PC-3 (cell line): ENCODE measurements around the gene SLC39A11. TPM values are rescaled to one million over a fixed set of nuclear protein-coding genes. Genes with fewer than 3 reads are reported as not detected.

ENCODE experiments used
- ATAC-seq: fragments of 200-7000 bp; cut with Tn5 transposase; 2 replicates; pipeline ENCODE4 v1.9.1; 2020; ENCODE audit warnings: mild to moderate bottlenecking, moderate library complexity
- BruUV-seq: library from RNA; stranded (reverse); fragments of 400-500 nt; replicated peaks from 2 replicates; lab custom pipeline; 2021; lab: Mats Ljungman, UMichigan
- CTCF ChIA-PET: fragments of 300-600 bp; sonication (Branson Sonifier 250); formaldehyde crosslinking; loops from one replicate; lab custom pipeline; 2022; ENCODE audit warnings: antibody characterized with exemption; lab: Charles Lee
- POLR2A ChIA-PET: fragments of 300-600 bp; sonication (Branson Sonifier 250); formaldehyde crosslinking; loops from one replicate; lab custom pipeline; 2022; ENCODE audit warnings: antibody characterized with exemption; ENCODE audit not compliant: unreplicated experiment; lab: Charles Lee
- DNase-seq: peaks from one replicate; pipeline ENCODE4 v3.0.0-alpha.2; 2015
- H2AFZ ChIP-seq: fragments of 300-600 bp; sonication (generic); 2 replicates; pipeline ENCODE4 v1.6.0; 2016; ENCODE audit warnings: antibody characterized with exemption, low read length
- H3F3A ChIP-seq: fragments of 300-600 bp; sonication (generic); one replicate; pipeline ENCODE4 v1.6.0; 2017; ENCODE audit warnings: antibody characterized with exemption, low read length, control low read depth, mild to moderate bottlenecking; ENCODE audit not compliant: unreplicated experiment
- H3K27ac ChIP-seq: fragments of 300-600 bp; sonication (generic); 2 replicates; pipeline ENCODE4 v1.5.1; 2016; ENCODE audit warnings: mild to moderate bottlenecking, low read length
- H3K27me3 ChIP-seq: fragments of 300-600 bp; sonication (generic); 2 replicates; pipeline ENCODE4 v1.6.1; 2016; ENCODE audit warnings: low read length, mixed read lengths
- H3K36me3 ChIP-seq: fragments of 300-600 bp; sonication (generic); 2 replicates; pipeline ENCODE4 v1.6.1; 2016; ENCODE audit warnings: low read depth, mixed run types, low read length, mixed read lengths
- H3K4me1 ChIP-seq: fragments of 300-600 bp; sonication (generic); 2 replicates; pipeline ENCODE4 v1.5.1; 2016; ENCODE audit warnings: low read length; ENCODE audit not compliant: insufficient read depth
- H3K4me2 ChIP-seq: fragments of 300-600 bp; sonication (generic); 2 replicates; pipeline ENCODE4 v1.6.0; 2016; ENCODE audit warnings: low read length
- H3K4me3 ChIP-seq: fragments of 300-600 bp; sonication (generic); 2 replicates; pipeline ENCODE4 v1.5.1; 2016; ENCODE audit warnings: mild to moderate bottlenecking, low read length, mixed read lengths
- H3K79me2 ChIP-seq: fragments of 300-600 bp; sonication (generic); 2 replicates; pipeline ENCODE4 v1.6.1; 2017; ENCODE audit warnings: low read length, mixed read lengths
- H3K9ac ChIP-seq: fragments of 300-600 bp; sonication (generic); 2 replicates; pipeline ENCODE4 v1.6.0; 2016; ENCODE audit warnings: mild to moderate bottlenecking, low read length
- H3K9me2 ChIP-seq: fragments of 300-600 bp; sonication (generic); replicated peaks from 2 replicates; pipeline ENCODE4 v1.6.1; 2016; ENCODE audit warnings: mixed run types, low read length, mixed read lengths
- H3K9me3 ChIP-seq: fragments of 300-600 bp; sonication (generic); 2 replicates; pipeline ENCODE4 v1.6.1; 2016; ENCODE audit warnings: low read length, mixed read lengths
- H4K20me1 ChIP-seq: fragments of 300-600 bp; sonication (generic); 2 replicates; pipeline ENCODE4 v1.6.1; 2016; ENCODE audit warnings: low read length, mixed read lengths
- EZH2 ChIP-seq: fragments of 300-600 bp; sonication (generic); IDR thresholded peaks from one replicate; pipeline ENCODE4 v1.6.1; 2017; ENCODE audit warnings: antibody characterized with exemption, mild to moderate bottlenecking, low read length; ENCODE audit not compliant: unreplicated experiment
- EZH2phosphoT487 ChIP-seq: fragments of 300-600 bp; sonication (generic); IDR thresholded peaks from 2 replicates; pipeline ENCODE4 v1.6.1; 2018; ENCODE audit warnings: mild to moderate bottlenecking, antibody characterized with exemption, low read length, borderline replicate concordance
- intact Hi-C: fragments of 100-400 bp; cut with micrococcal nuclease; formaldehyde crosslinking; loops from 2 replicates; pipeline ENCODE4 v1.9.0; 2023
- total RNA-seq: library from RNA; depleted of rRNA; stranded (reverse); fragments of >200 nt; gene quantifications from 2 replicates; pipeline ENCODE4 v1.2.3, GENCODE V29; 2014
- TF ChIP-seq, protein P1 (sequence below): fragments of 300-600 bp; sonication (generic); conservative IDR thresholded peaks from 2 replicates; pipeline ENCODE4 v1.5.1; 2017; ENCODE audit warnings: antibody characterized with exemption, low read depth, mild to moderate bottlenecking, low read length

The SLC39A11 gene
- total RNA-seq, 1 experiment from 2014 or later = 37.7 TPM

GRCh38 chr17:72661945-72662826 is 430.3 kb downstream of the SLC39A11 start:
- no peak for DNase-seq
- TSS peak; percentile 41 for BruUV-seq
- no peaks in the 10 kb centered on the region for H3K27me3 ChIP-seq
- intact Hi-C loops = no loop called here
- no peaks in the 10 kb centered on the region for H3K9me2 ChIP-seq
- ATAC-seq = no peak
- no peak overlapping the region for H2AFZ ChIP-seq
- no peaks in the 10 kb centered on the region for H3K79me2 ChIP-seq
- H3K9me3 ChIP-seq = no peaks in the 10 kb centered on the region
- CTCF ChIA-PET = no interaction called here
- no peaks in the 10 kb centered on the region for H3F3A ChIP-seq
- peak overlapping the region; percentile 95 for H3K27ac ChIP-seq
- no peak overlapping the region for H3K4me3 ChIP-seq
- TF ChIP-seq, protein P1, sequence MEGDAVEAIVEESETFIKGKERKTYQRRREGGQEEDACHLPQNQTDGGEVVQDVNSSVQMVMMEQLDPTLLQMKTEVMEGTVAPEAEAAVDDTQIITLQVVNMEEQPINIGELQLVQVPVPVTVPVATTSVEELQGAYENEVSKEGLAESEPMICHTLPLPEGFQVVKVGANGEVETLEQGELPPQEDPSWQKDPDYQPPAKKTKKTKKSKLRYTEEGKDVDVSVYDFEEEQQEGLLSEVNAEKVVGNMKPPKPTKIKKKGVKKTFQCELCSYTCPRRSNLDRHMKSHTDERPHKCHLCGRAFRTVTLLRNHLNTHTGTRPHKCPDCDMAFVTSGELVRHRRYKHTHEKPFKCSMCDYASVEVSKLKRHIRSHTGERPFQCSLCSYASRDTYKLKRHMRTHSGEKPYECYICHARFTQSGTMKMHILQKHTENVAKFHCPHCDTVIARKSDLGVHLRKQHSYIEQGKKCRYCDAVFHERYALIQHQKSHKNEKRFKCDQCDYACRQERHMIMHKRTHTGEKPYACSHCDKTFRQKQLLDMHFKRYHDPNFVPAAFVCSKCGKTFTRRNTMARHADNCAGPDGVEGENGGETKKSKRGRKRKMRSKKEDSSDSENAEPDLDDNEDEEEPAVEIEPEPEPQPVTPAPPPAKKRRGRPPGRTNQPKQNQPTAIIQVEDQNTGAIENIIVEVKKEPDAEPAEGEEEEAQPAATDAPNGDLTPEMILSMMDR = no peak
- TF ChIP-seq EZH2 (no peak), EZH2phosphoT487 (no peak)
- peak overlapping the region; percentile 81 for H3K9ac ChIP-seq
- H3K4me1 ChIP-seq = peaks cover 46% of the 10 kb centered on the region
- peak overlapping the region; percentile 48 for H3K4me2 ChIP-seq
- POLR2A ChIA-PET = no interaction called here
- no peaks in the 10 kb centered on the region for H4K20me1 ChIP-seq
- H3K36me3 ChIP-seq = no peaks in the 10 kb centered on the region

DNA sequence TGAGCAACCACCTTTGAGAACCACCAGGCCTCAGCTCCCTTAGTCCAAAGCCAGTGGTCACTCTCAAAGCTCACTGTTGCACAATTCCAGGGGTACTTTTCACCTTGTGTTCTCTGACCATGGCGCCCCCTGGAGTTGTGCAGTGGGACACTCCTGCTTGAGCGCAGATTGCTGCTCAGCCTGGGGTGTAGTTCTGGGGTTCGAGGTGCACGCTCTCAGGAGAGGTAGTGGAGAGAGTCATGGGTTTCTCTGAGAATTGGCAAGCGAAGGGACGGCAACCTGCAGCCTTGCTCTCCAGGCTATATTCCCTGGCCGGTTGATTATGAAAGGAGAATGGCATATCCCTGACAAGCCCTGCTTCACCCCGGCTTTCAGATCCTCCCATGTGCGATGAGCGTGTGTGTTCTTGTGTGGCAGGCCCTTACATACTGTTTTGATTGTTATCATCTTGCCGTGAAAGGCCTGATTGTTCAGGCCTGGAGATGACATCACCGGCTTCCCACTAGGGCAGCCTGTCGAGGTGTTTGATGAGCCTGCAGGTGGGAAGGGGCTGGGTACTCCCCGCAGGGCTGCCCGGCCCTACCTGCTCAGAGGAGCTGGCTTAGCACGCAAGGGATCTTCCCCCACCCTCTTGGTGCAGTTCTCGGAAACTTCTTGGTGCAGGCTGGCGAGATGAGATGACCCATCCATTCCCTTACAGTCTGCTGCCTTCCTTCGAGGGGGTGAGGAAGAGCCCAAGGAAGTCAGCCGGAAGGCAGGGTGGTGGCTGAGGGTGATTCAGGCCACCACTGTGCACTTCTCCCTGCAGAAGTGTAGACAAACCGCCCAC is 431.2 kb downstream of the SLC39A11 start:
- Histone ChIP-seq H3K27me3 (no peaks in the 10 kb centered on the region), H3K9me3 (no peaks in the 10 kb centered on the region), H3K79me2 (no peaks in the 10 kb centered on the region), H3K4me3 (no peak overlapping the region), H3K27ac (peak overlapping the region; percentile 95), H3K4me2 (peak overlapping the region; percentile 48), H2AFZ (no peak overlapping the region), H3K9ac (peak overlapping the region; percentile 86), H3K36me3 (no peaks in the 10 kb centered on the region), H4K20me1 (no peaks in the 10 kb centered on the region), H3K9me2 (no peaks in the 10 kb centered on the region), H3K4me1 (peaks cover 48% of the 10 kb centered on the region), H3F3A (no peaks in the 10 kb centered on the region)
- TF ChIP-seq EZH2phosphoT487 (no peak), EZH2 (no peak)
- TF ChIP-seq, protein P1 = peak; percentile 81
- BruUV-seq = TSS peak; percentile 84
- ATAC-seq (peak; percentile 83), DNase-seq (peak; percentile 91)
- intact Hi-C loops = no loop called here
- ChIA-PET CTCF (interaction anchor here (0.5 kb wide), 1 partner anchor 55 kb away, joined by 3 read pairs; no protein-coding TSS in a partner anchor), POLR2A (no interaction called here)
